Stimulated activated CD8-positive, alpha-beta memory T cell treated with anti-CD3 and anti-CD28 coated beads, Interleukin-2, amount 100 ng/mL, for 48 hours (primary cell): ENCODE data around the gene SMIM3.
"Not testable (repeated sequence)": the region's sequence is repeated elsewhere in the genome, so short reads cannot be mapped to it uniquely, and the experiment has no call there.

ENCODE experiments used
- DNase-seq, 2 donors: peaks; one replicate each; pipeline ENCODE4 v3.0.0-alpha.2; 2020; ENCODE audit warnings: low read depth in 2 of 2

SMIM3 gene

DNA sequence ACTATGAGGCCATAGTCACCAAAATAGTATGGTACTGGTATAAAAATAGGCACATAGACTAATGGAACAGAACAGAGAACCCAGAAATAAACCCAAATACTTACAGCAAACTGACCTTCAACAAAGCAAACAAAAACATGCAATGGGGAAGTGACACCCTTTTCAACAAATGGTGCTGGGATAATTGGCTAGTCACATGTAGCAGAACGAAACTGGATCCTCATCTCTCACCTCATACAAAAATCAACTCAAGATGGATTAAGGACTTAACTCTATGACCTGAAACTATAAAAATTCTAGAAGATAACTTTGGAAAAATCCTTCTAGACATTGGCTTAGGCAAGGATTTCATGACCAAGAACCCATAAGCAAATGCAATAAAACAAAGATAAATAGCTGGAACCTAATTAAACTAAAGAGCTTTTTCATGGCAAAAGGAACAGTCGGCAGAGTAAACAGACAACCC is 14.9 kb downstream of the SMIM3 start:
- not testable (repeated sequence) for DNase-seq

DNA sequence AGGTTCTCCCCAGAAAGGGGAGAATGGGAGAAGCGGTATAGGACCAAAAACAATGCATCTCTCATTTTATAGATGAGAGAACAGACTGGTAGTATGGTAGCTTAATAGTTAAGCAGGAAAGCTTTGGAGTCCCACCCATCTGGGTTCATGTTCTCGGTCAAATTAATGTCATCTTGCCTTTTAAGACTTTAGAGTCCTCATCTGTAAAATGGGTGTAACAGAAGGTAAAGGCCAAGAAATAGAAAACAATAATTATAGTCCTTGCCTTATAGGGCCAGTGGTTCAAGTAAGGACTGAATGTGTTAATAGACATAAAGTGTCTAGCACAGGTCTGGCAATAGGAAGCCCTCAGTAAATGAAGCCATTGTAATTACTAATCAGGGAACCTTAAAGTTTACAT is 16.4 kb downstream of the SMIM3 start:
- DNase-seq = no peak

- DNase-seq = no peak
Measured at GRCh38 chr5:150797384-150797783, 18.8 kb downstream of the SMIM3 start.

- no peak for DNase-seq
Measured at GRCh38 chr5:150801117-150801927, 22.8 kb downstream of the SMIM3 start.

GRCh38 chr5:150804388-150804787 is 25.8 kb downstream of the SMIM3 start:
- no peak for DNase-seq

DNA sequence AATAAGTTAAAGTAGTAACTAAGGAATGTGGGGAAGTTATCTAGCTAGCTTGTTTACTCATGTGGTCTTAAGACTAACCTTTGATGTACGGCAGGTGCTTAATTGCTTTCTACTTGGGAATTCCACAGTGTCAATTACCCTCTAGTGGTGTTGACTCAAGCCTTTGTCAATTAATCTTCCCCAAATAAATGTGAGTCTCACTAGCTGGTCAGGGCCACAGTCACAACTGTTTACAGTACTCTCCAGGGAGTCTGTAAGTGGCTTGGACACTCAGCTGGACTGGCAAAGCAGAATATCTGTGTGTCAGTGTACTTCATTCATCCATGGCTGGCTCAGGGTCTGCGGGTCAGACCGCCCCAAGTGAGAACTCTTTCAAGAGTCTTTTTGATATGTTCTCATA is 30.8 kb downstream of the SMIM3 start:
- DNase-seq = no peak

- DNase-seq = no peak
Measured at GRCh38 chr5:150815010-150815409, 36.5 kb downstream of the SMIM3 start.

- no peak for DNase-seq
Measured at GRCh38 chr5:150816946-150817345, 38.4 kb downstream of the SMIM3 start.

- no peak for DNase-seq
Measured at GRCh38 chr5:150829744-150830143, 51.2 kb downstream of the SMIM3 start.

GRCh38 chr5:150831821-150832220 is 53.3 kb downstream of the SMIM3 start:
- not testable (repeated sequence) for DNase-seq

- DNase-seq = no peak
Measured at GRCh38 chr5:150836064-150836463, 57.5 kb downstream of the SMIM3 start.

GRCh38 chr5:150836703-150837102 is 58.1 kb downstream of the SMIM3 start:
- no peak for DNase-seq

GRCh38 chr5:150845185-150845859 is 66.8 kb downstream of the SMIM3 start:
- not testable (repeated sequence) for DNase-seq

DNA sequence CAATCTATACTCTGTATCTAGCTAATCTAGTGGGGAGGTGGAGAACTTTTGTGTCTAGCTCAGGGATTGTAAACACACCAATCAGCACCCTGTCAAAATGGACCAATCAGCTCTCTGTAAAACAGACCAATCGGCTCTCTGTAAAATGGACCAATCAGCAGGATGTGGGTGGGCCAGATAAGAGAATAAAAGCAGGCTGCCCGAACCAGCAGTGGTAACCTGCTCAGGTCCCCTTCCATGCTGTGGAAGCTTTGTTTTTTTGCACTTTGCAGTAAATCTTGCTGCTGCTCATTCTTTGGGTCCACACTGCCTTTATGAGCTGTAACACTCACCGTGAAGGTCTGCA is 67.7 kb downstream of the SMIM3 start, which contains the start of gene IRGM:
Gene IRGM, plus strand, starts transcription at position 214 of the 346 bp plus-strand sequence. CDS start 1,603 bp downstream, outside the sequence.
- DNase-seq = not testable (repeated sequence)
